ENCODE measurements around the gene AFF2.

- TF ChIP-seq CTCF (IDR thresholded peaks at IDR 0.05) (no peak), POLR2A (IDR thresholded peaks at IDR 0.05) (no peak)
These were observed 129.0 kb downstream of the AFF2 start for GRCh38 chrX:148629434-148629833.

Data from upper lobe of left lung (tissue), 4 donors.